GM13976 (cell line): ENCODE measurements around the gene NFAM1.

Experiments
- DNase-seq: peaks from one replicate; pipeline ENCODE4 v3.0.0; 2012; ENCODE audit warnings: low spot score
- CTCF ChIP-seq: IDR thresholded peaks from 2 replicates; pipeline ENCODE4 v1.5.1; 2012; ENCODE audit warnings: borderline replicate concordance, mild to moderate bottlenecking; ENCODE audit not compliant: insufficient read depth; ENCODE audit errors: extremely low read depth, missing control alignments, control extremely low read depth
- in situ Hi-C: fragments of 300-500 bp; cut with MboI; formaldehyde crosslinking; loops from one replicate; pipeline ENCODE4 v1.12.0; 2022; ENCODE audit warnings: low sequenced_read_pairs, mixed read lengths, inconsistent platforms; ENCODE audit not compliant: unreplicated experiment

The NFAM1 gene

GRCh38 chr22:42399315-42400271 lies 32.6 kb downstream of the NFAM1 start:
- in situ Hi-C loops = no loop called here
- DNase-seq = no peak
- TF ChIP-seq CTCF = no peak

- in situ Hi-C loops = no loop called here
- no peak for TF ChIP-seq CTCF
- DNase-seq = peak; percentile 78
Measured at GRCh38 chr22:42397332-42398249, 34.6 kb downstream of the NFAM1 start.

- no peak for TF ChIP-seq CTCF
- in situ Hi-C loops = no loop called here
- peak; percentile 60 for DNase-seq
Measured at GRCh38 chr22:42396621-42397331, 35.4 kb downstream of the NFAM1 start.

GRCh38 chr22:42389143-42389542 lies 43.1 kb downstream of the NFAM1 start:
- no peak for DNase-seq
- TF ChIP-seq CTCF = no peak
- in situ Hi-C loops = no loop called here

- no peak for TF ChIP-seq CTCF
- in situ Hi-C loops = no loop called here
- no peak for DNase-seq
Measured at GRCh38 chr22:42388130-42388797, 43.9 kb downstream of the NFAM1 start.
